GM19455 (cell line): ENCODE results near the gene ARHGDIB.

ENCODE experiments used
- ATAC-seq: cut with Tn5 transposase; IDR thresholded peaks from one replicate; pipeline ENCODE4 v1.9.1; 2021; ENCODE audit not compliant: unreplicated experiment

ARHGDIB gene

GRCh38 chr12:14961466-14962152 is at the start of gene ARHGDIB:
TSS of gene ARHGDIB (minus strand) at chr12:14961601. CDS start at chr12:14950712, 10,889 bp downstream.
- peak; percentile 69 for ATAC-seq

- ATAC-seq, result no peak
Measured at GRCh38 chr12:15011162-15011561, 49.8 kb upstream of the ARHGDIB start.

- no peak for ATAC-seq
Measured at GRCh38 chr12:15007551-15007950, 46.1 kb upstream of the ARHGDIB start.

- ATAC-seq, result no peak
Measured at GRCh38 chr12:15005064-15005463, 43.7 kb upstream of the ARHGDIB start.

- no peak for ATAC-seq
Measured at GRCh38 chr12:15004421-15004820, 43.0 kb upstream of the ARHGDIB start.

GRCh38 chr12:15001733-15002382 is 40.5 kb upstream of the ARHGDIB start:
- no peak for ATAC-seq

- ATAC-seq, result no peak
Measured at GRCh38 chr12:15000575-15000974, 39.2 kb upstream of the ARHGDIB start.

- ATAC-seq, result no peak
Measured at GRCh38 chr12:14999695-15000365, 38.4 kb upstream of the ARHGDIB start.

GRCh38 chr12:14999021-14999694 is 37.8 kb upstream of the ARHGDIB start:
- ATAC-seq, result no peak

- no peak for ATAC-seq
Measured at GRCh38 chr12:14997998-14998397, 36.6 kb upstream of the ARHGDIB start.

GRCh38 chr12:14995583-14996425 is 34.4 kb upstream of the ARHGDIB start:
- no peak for ATAC-seq

GRCh38 chr12:14994610-14995009 is 33.2 kb upstream of the ARHGDIB start:
- no peak for ATAC-seq

- ATAC-seq, result no peak
Measured at GRCh38 chr12:14993537-14994266, 32.3 kb upstream of the ARHGDIB start.

- ATAC-seq, result no peak
Measured at GRCh38 chr12:14993117-14993516, 31.7 kb upstream of the ARHGDIB start.

GRCh38 chr12:14992673-14993072 is 31.3 kb upstream of the ARHGDIB start:
- no peak for ATAC-seq

- no peak for ATAC-seq
Measured at GRCh38 chr12:14991069-14991468, 29.7 kb upstream of the ARHGDIB start.

GRCh38 chr12:14989790-14990189 is 28.4 kb upstream of the ARHGDIB start:
- peak; percentile 54 for ATAC-seq

- no peak for ATAC-seq
Measured at GRCh38 chr12:14988035-14988434, 26.6 kb upstream of the ARHGDIB start.

- ATAC-seq, result no peak
Measured at GRCh38 chr12:14986449-14986848, 25.0 kb upstream of the ARHGDIB start.

- ATAC-seq, result no peak
Measured at GRCh38 chr12:14984766-14985285, 23.4 kb upstream of the ARHGDIB start.
